ENCODE measurements around the gene CCL1. TPM values are rescaled to one million over a fixed set of nuclear protein-coding genes. Genes with fewer than 3 reads are reported as not detected.

CCL1 gene
- total RNA-seq, 4 donors from 2014 or later = not detected

DNA sequence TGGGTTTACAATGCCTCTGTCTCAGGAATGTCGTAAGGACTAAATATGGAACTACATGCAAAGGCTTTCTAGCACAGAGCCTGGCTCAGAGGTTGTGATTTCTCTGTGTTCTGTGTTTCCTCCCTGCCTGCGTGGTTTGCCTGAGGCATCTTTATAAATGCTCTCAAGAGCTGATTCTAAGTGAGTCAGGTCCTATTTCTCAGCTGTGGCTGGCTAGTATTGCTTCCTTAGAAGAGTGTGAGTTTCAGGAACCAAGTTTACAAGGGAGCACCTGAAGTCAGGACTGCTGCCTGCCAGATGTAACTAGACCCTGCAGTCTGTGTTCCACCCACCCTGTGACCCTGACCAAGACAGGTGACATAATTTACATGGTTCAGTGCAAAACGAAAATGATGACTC lies 8.0 kb upstream of the CCL1 start:
- TF ChIP-seq, protein P1, sequence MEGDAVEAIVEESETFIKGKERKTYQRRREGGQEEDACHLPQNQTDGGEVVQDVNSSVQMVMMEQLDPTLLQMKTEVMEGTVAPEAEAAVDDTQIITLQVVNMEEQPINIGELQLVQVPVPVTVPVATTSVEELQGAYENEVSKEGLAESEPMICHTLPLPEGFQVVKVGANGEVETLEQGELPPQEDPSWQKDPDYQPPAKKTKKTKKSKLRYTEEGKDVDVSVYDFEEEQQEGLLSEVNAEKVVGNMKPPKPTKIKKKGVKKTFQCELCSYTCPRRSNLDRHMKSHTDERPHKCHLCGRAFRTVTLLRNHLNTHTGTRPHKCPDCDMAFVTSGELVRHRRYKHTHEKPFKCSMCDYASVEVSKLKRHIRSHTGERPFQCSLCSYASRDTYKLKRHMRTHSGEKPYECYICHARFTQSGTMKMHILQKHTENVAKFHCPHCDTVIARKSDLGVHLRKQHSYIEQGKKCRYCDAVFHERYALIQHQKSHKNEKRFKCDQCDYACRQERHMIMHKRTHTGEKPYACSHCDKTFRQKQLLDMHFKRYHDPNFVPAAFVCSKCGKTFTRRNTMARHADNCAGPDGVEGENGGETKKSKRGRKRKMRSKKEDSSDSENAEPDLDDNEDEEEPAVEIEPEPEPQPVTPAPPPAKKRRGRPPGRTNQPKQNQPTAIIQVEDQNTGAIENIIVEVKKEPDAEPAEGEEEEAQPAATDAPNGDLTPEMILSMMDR (IDR thresholded peaks at IDR 0.05) = no peak
- TF ChIP-seq POLR2A (IDR thresholded peaks at IDR 0.05) (no peak), POLR2AphosphoS5 (IDR thresholded peaks at IDR 0.05) (no peak), EP300 (IDR thresholded peaks at IDR 0.05) (no peak)
- H3K9me3 ChIP-seq = no peaks in the 10 kb centered on the region
- 25 to 64% methylated on average over 3 of the region's 3 CpGs for WGBS, 2 donors (ENCODE audit: low coverage in 1 of 2)

DNA sequence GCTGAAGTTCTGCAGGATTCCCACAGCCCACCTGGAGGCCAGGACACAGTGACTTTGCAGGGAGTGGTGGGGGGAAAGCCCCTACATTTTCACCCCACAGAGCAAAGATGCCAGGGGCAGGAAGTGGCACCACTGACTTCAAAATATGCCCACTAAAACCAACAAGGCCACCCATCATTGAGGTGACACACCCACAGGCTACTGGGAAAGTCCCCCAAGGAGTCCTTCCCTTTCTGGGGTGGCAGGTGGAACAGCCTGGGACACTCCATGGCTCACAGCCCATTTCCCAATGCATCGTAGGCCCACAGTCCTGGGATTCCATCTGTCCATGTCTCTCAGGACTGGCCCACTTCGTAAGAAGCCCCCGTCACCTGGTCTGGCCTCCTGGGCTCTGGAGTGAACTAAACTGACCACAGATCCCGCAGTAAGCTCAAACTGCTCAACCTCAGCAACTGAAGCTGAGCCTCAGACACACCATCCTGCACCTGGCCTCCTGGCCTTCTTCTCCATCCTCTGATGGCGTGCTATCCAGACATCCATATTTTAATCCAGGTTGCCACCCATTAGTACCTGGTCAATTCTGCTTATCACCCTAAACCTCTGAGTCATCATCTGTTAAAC lies 7.5 kb upstream of the CCL1 start:
- ATAC-seq = no peak
- Histone ChIP-seq H3K36me3 (no peaks in the 10 kb centered on the region), H3K9me3 (no peaks in the 10 kb centered on the region), H3K4me3 (no peak overlapping the region), H3K27me3 (peaks cover 19% of the 10 kb centered on the region), H3K27ac (no peak overlapping the region), H3K4me1 (no peaks in the 10 kb centered on the region)
- TF ChIP-seq POLR2AphosphoS5 (IDR thresholded peaks at IDR 0.05) (no peak), POLR2A (IDR thresholded peaks at IDR 0.05) (no peak), EP300 (IDR thresholded peaks at IDR 0.05) (no peak)
- TF ChIP-seq, protein P1 (IDR thresholded peaks at IDR 0.05) = no peak
- 86 to 91% methylated on average over 1 to 2 of the region's 5 CpGs for WGBS, 2 donors (ENCODE audit: low coverage in 1 of 2)

More for the DNA sequence above, 8.0 kb upstream of the CCL1 start:
- Histone ChIP-seq H3K27ac (no peak overlapping the region), H3K36me3 (no peaks in the 10 kb centered on the region), H3K4me3 (no peak overlapping the region), H3K27me3 (peaks cover 14% of the 10 kb centered on the region), H3K4me1 (no peaks in the 10 kb centered on the region)
- ATAC-seq = no peak

DNA sequence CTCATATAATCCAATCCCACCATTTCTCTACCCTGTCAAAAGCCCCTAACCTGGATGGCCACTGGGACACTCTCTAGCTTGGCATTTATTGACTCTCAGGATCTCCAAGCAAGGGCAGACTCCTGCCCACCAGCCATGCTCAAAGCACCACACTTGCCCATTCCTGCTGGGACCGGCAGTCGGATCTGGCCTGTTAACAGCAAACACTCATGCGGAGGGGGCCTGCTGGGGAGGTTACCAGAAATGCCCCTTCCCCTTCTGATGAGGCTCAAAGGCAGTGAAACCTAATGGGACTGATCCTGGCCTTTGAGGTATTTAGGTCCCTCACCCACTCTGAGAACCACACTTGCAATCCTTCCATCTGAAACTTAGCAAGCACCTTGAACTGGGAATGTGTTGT lies 6.5 kb upstream of the CCL1 start:
- H3K27ac ChIP-seq = no peak overlapping the region
- H3K36me3 ChIP-seq = no peaks in the 10 kb centered on the region
- H3K4me1 ChIP-seq = no peaks in the 10 kb centered on the region
- H3K9me3 ChIP-seq = no peaks in the 10 kb centered on the region
- TF ChIP-seq POLR2A (IDR thresholded peaks at IDR 0.05) = no peak
- TF ChIP-seq EP300 (IDR thresholded peaks at IDR 0.05) = no peak
- WGBS, 2 donors (ENCODE audit: low coverage in 1 of 2) = no CpG with 5 or more reads among the region's 3 CpGs
- H3K27me3 ChIP-seq = peaks cover 25% of the 10 kb centered on the region
- no peak for ATAC-seq
- no peak overlapping the region for H3K4me3 ChIP-seq

DNA sequence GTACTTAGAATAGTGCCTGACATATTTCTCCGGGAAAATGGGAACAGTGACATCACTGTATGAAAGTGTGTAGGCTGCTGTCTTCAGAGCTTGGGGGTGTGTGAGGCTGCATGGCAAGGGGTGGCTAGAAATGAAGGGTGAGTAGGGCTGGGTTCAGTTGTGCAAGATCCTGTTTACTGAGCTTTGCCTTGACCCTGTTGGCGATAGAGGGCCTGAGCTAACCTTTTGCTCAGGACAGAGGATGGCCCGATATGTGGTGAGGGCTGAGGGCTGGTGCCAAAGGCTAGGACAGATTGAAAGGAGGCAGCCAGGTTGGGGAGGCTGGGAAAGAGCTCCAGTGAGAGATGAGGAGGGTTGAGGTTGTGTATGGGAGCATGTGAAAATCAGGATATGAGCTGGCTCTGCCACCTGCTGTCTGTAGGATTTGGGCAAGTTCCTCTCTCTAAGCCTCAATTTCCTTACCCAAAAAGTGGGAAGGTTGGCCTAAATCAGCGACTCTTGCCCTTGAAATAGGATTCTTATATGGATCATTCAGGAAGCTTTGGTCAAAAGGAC lies 6.0 kb upstream of the CCL1 start:
- TF ChIP-seq POLR2A (IDR thresholded peaks at IDR 0.05) (no peak), EP300 (IDR thresholded peaks at IDR 0.05) (no peak), POLR2AphosphoS5 (IDR thresholded peaks at IDR 0.05) (no peak)
- TF ChIP-seq, protein P1 (IDR thresholded peaks at IDR 0.05) = no peak
- no peak for ATAC-seq
- peaks cover 28% of the 10 kb centered on the region for H3K27me3 ChIP-seq
- H3K4me3 ChIP-seq = no peak overlapping the region
- no peaks in the 10 kb centered on the region for H3K36me3 ChIP-seq
- no peaks in the 10 kb centered on the region for H3K9me3 ChIP-seq
- no peak overlapping the region for H3K27ac ChIP-seq
- no peaks in the 10 kb centered on the region for H3K4me1 ChIP-seq
- 31 to 61% methylated on average over 2 to 4 of the region's 4 CpGs for WGBS, 2 donors (ENCODE audit: low coverage in 1 of 2)

DNA sequence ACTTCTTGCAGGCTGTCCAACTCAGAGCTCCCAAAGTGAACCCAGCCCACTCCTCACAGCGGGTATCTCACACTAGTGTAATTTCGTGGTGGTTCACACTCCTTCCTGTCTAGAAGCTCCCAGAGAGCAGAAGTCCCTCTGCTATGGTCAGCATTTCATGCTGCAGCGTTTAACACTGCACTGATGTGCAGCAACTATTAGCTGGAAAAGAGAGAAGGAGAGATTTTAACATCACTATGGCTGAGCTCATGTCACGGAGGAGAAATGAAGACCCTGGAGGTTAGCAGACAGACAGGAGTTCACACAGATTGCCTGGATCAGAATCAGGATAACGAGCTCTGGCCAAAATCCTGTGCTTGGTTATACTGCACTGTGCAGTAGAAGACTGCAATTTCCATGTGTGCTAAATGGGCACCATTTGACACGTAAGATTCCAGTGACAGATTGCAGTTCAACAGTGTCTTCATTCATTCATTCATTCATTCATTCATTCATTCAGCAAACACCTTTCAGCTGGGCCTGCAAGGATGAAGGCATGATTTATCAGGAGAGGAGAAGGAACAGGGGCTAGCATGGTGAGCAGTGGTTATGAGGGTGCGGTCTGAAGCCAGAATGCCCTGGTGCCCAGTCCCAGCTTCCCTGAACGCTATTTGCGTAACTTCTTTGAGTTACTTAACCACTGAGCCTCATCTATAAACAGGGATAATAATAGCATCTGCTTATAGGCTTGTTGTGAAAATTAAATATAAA lies 5.3 kb upstream of the CCL1 start:
- WGBS, 2 donors (ENCODE audit: low coverage in 1 of 2) = 78 to 82% methylated on average over 5 to 6 of the region's 9 CpGs
- no peak for ATAC-seq
- no peak overlapping the region for H3K27ac ChIP-seq

More for the DNA sequence above, 5.3 kb upstream of the CCL1 start:
- TF ChIP-seq POLR2A (IDR thresholded peaks at IDR 0.05) = no peak
- no peak for TF ChIP-seq EP300 (IDR thresholded peaks at IDR 0.05)
- TF ChIP-seq POLR2AphosphoS5 (IDR thresholded peaks at IDR 0.05) = no peak
- TF ChIP-seq, protein P1 (IDR thresholded peaks at IDR 0.05) = no peak
- Histone ChIP-seq H3K9me3 (no peaks in the 10 kb centered on the region), H3K4me3 (no peak overlapping the region), H3K27me3 (peaks cover 32% of the 10 kb centered on the region), H3K4me1 (no peaks in the 10 kb centered on the region), H3K36me3 (no peaks in the 10 kb centered on the region)
